GM12878 (cell line): ENCODE data around the gene BEND7. TPM values are rescaled to one million over a fixed set of nuclear protein-coding genes. Genes with fewer than 3 reads are reported as not detected.

ENCODE experiments used
- ATAC-seq: fragments of 200-7000 bp; cut with Tn5 transposase; 3 replicates; pipeline ENCODE4 v1.9.1; 2020; ENCODE audit warnings: mild to moderate bottlenecking, moderate library complexity
- BruUV-seq: library from RNA; stranded (reverse); fragments of 400-500 nt; replicated peaks from 2 replicates; lab custom pipeline; 2021; lab: Mats Ljungman, UMichigan
- CTCF ChIA-PET: fragments of 300-600 bp; sonication (Branson Sonifier 250); formaldehyde crosslinking; extraction: SDS; loops from one replicate; lab custom pipeline; 2021; ENCODE audit warnings: inconsistent platforms; lab: Yijun Ruan, JAX
- POLR2A ChIA-PET: fragments of 350-600 bp; formaldehyde crosslinking; extraction: SDS; loops from one replicate; lab custom pipeline; 2021; ENCODE audit warnings: inconsistent platforms; lab: Charles Lee
- RAD21 ChIA-PET: fragments of 300-600 bp; sonication (Branson Sonifier 250); formaldehyde crosslinking; loops from one replicate; lab custom pipeline; 2023; ENCODE audit warnings: antibody characterized with exemption; ENCODE audit not compliant: unreplicated experiment; lab: Charles Lee
- SMC1A ChIA-PET: fragments of 300-600 bp; sonication (Branson Sonifier 250); formaldehyde crosslinking; loops from one replicate; lab custom pipeline; 2023; ENCODE audit not compliant: unreplicated experiment, uncharacterized antibody; lab: Charles Lee
- DNase-seq: peaks from one replicate; pipeline ENCODE4 v3.0.0-alpha.2; 2011; ENCODE audit warnings: low read depth, low spot score
- FAIRE-seq: peaks from 3 replicates; lab custom pipeline; 2011; peaks lifted over from hg19 to GRCh38; lab: Jason Lieb, UNC
- H2AFZ ChIP-seq: 2 replicates; pipeline ENCODE4 v1.6.0; 2011; ENCODE audit warnings: low read depth, low read length, control low read depth; ENCODE audit not compliant: control insufficient read depth
- H3K27ac ChIP-seq: 2 replicates; pipeline ENCODE4 v1.5.1; 2011; ENCODE audit warnings: control low read depth; ENCODE audit not compliant: control insufficient read depth, insufficient read depth
- H3K27me3 ChIP-seq, 2 experiments: replicated peaks in 1 of 2; 2 replicates each; pipeline versions ENCODE4 v1.6.0 to v1.6.1; 2011; ENCODE audit warnings: low read length in 1 of 2; ENCODE audit not compliant: control insufficient read depth in 2 of 2, insufficient read depth in 2 of 2
- H3K36me3 ChIP-seq, 2 experiments: 2 replicates each; pipeline ENCODE4 v1.5.1; 2011; ENCODE audit warnings: low read length in 1 of 2; ENCODE audit not compliant: control insufficient read depth in 2 of 2, insufficient read depth in 2 of 2
- H3K4me1 ChIP-seq: 2 replicates; pipeline ENCODE4 v1.6.1; 2011; ENCODE audit warnings: mild to moderate bottlenecking, low read length, moderate library complexity, mixed read lengths; ENCODE audit not compliant: control insufficient read depth, insufficient read depth
- H3K4me2 ChIP-seq: 2 replicates; pipeline ENCODE4 v1.6.0; 2011; ENCODE audit warnings: control low read depth; ENCODE audit not compliant: control insufficient read depth, insufficient read depth
- H3K4me3 ChIP-seq: fragments of 200-600 bp; sonication (generic); 2 replicates; pipeline ENCODE4 v1.5.1; 2016
- H3K79me2 ChIP-seq: 2 replicates; pipeline ENCODE4 v1.6.0; 2011; ENCODE audit warnings: low read length; ENCODE audit not compliant: control insufficient read depth, insufficient read depth
- H3K9ac ChIP-seq: 2 replicates; pipeline ENCODE4 v1.8.0; 2011; ENCODE audit warnings: low read length, control low read depth, mixed read lengths; ENCODE audit not compliant: control insufficient read depth, insufficient read depth
- H3K9me3 ChIP-seq: replicated peaks from 3 replicates; pipeline ENCODE4 v1.5.1; 2011; ENCODE audit warnings: mild to moderate bottlenecking, low read length; ENCODE audit not compliant: control insufficient read depth, insufficient read depth
- H4K20me1 ChIP-seq: 2 replicates; pipeline ENCODE4 v1.6.0; 2011; ENCODE audit not compliant: control insufficient read depth, insufficient read depth
- CHD1 ChIP-seq: IDR thresholded peaks from 2 replicates; pipeline ENCODE4 v1.6.1; 2012; ENCODE audit warnings: low read depth, low read length, improper control_type of control experiment
- EGR1 ChIP-seq, 2 experiments: IDR thresholded peaks; 1 replicate in 1 of 2; 2 replicates in 1 of 2; pipeline ENCODE4 v1.6.1; 2011 to 2012; ENCODE audit warnings: low read depth in 2 of 2, low read length in 2 of 2, borderline replicate concordance in 1 of 2, mild to moderate bottlenecking in 1 of 2, moderate library complexity in 1 of 2
- MEF2B ChIP-seq: fragments of 450-650 bp; IDR thresholded peaks from 2 replicates; pipeline ENCODE4 v1.6.1; 2018; ENCODE audit warnings: mild to moderate bottlenecking, moderate library complexity; ENCODE audit not compliant: partially characterized antibody, poor library complexity, severe bottlenecking
- PAX5 ChIP-seq: IDR thresholded peaks from 2 replicates; pipeline ENCODE4 v1.6.1; 2011; ENCODE audit warnings: low read depth, low read length, borderline replicate concordance
- PAX8 ChIP-seq: fragments of 450-650 bp; IDR thresholded peaks from 2 replicates; pipeline ENCODE4 v1.6.1; 2017; ENCODE audit warnings: mild to moderate bottlenecking, moderate library complexity
- PML ChIP-seq: IDR thresholded peaks from 2 replicates; pipeline ENCODE4 v1.6.1; 2012; ENCODE audit warnings: low read length, inconsistent platforms
- RAD21 ChIP-seq: IDR thresholded peaks from 2 replicates; pipeline ENCODE4 v1.6.1; 2011; ENCODE audit warnings: mild to moderate bottlenecking, low read depth, low read length, moderate library complexity; ENCODE audit not compliant: insufficient read depth
- RUNX3 ChIP-seq: IDR thresholded peaks from 2 replicates; pipeline ENCODE4 v1.6.1; 2012; ENCODE audit warnings: low read length, inconsistent platforms
- SIN3A ChIP-seq: IDR thresholded peaks from 2 replicates; pipeline ENCODE4 v1.6.1; 2012; ENCODE audit warnings: low read depth, low read length, improper control_type of control experiment
- SMAD1 ChIP-seq: fragments of 450-650 bp; IDR thresholded peaks from 2 replicates; pipeline ENCODE4 v1.6.1; 2018; ENCODE audit warnings: mild to moderate bottlenecking, low read depth; ENCODE audit not compliant: partially characterized antibody
- SMC3 ChIP-seq: IDR thresholded peaks from 2 replicates; pipeline ENCODE4 v1.6.1; 2011; ENCODE audit warnings: low read length, improper control_type of control experiment, borderline replicate concordance
- SP1 ChIP-seq: IDR thresholded peaks from one replicate; pipeline ENCODE4 v1.6.1; 2011; ENCODE audit warnings: low read depth, low read length
- TARDBP ChIP-seq: IDR thresholded peaks from 2 replicates; pipeline ENCODE4 v1.6.1; 2016; ENCODE audit warnings: borderline replicate concordance
- TBL1XR1 ChIP-seq: IDR thresholded peaks from 2 replicates; pipeline ENCODE4 v1.6.1; 2012; ENCODE audit warnings: low read depth, low read length, improper control_type of control experiment
- WGBS: methylation state at CpG from one replicate; pipeline ENCODE4 v1.1.6; 2016; ENCODE audit warnings: low lambda C conversion rate; ENCODE audit not compliant: insufficient replicate concordance, insufficient coverage; ENCODE audit errors: missing lambda C conversion rate; 5-methylcytosine and 5-hydroxymethylcytosine counted together
- in situ Hi-C: fragments of 300-500 bp; cut with MboI; formaldehyde crosslinking; loops from 9 replicates; pipeline ENCODE4 v1.14.3; 2018; ENCODE audit warnings: mixed read lengths
- intact Hi-C: fragments of 100-400 bp; cut with micrococcal nuclease; formaldehyde crosslinking; loops from one replicate; pipeline ENCODE4 v1.14.2; 2022; ENCODE audit not compliant: unreplicated experiment
- polyA plus RNA-seq, 11 experiments: library from polyadenylated mRNA; depleted of rRNA in 4 of 11; unstranded in 6 of 11; stranded (reverse) in 5 of 11; fragments of >200 nt; fragmentation: Nextera tagmentation in 4 of 11; fragmentation: Illumina TruSeq in 1 of 11; extraction: Ambion mirVana in 4 of 11; extraction: Trizol in 1 of 11; gene quantifications; 1 replicate in 1 of 11; 2 replicates in 10 of 11; pipeline versions ENCODE4 v1.2.1 to v1.2.3, GENCODE V29; 2011 to 2016; ENCODE audit warnings: inconsistent platforms in 2 of 11, missing spikeins in 2 of 11, low read depth in 1 of 11
- total RNA-seq, 4 experiments: library from RNA; depleted of rRNA in 3 of 4; stranded (reverse); fragments of >200 nt in 3 of 4; fragmentation: Illumina TruSeq in 1 of 4; extraction: Trizol in 1 of 4; gene quantifications; 2 replicates each; pipeline versions ENCODE4 v1.2.1 to v1.2.3, GENCODE V29; 2013 to 2021
- TF ChIP-seq, protein P1 (sequence below): IDR thresholded peaks from 2 replicates; pipeline ENCODE4 v1.6.1; 2011; ENCODE audit warnings: low read depth, mild to moderate bottlenecking, low read length, moderate library complexity, borderline replicate concordance; ENCODE audit errors: extremely low read depth
- TF ChIP-seq, protein P2 (sequence below): fragments of 450-650 bp; IDR thresholded peaks from 2 replicates; pipeline ENCODE4 v1.6.1; 2014; ENCODE audit warnings: mild to moderate bottlenecking

The BEND7 gene
- total and polyA plus RNA-seq, 10 of the 15 experiments (the other 5 are each of a cell fraction or from before 2014, with no cell fraction given): not detected

DNA sequence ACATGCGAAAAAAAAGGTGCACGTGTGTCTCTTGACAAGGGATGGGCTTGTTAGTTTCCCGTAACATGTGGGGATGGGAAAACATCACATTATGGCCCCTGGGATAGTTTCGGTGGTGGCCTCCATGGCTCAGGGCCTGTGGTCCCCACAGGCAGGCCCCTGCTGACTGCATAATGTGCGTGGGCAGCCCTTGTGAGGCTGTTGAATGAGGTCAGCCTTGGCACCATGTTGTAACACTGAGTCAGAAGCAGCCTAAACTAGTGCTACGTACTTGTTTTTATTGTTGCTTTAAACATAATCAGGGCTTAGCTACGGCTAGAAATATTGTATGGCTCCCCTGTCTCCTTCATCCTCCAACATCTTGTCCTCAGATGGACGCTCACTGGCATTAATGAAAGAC is 80.6 kb downstream of the BEND7 start:
- POLR2A ChIA-PET: no interaction called here
- Histone ChIP-seq H3K79me2 (no peaks in the 10 kb centered on the region), H3K27me3 (no peaks in the 10 kb centered on the region; a peak in 2 of 4 replicates), H3K36me3 (no peaks in the 10 kb centered on the region), H3K9me3 (no peaks in the 10 kb centered on the region), H3K4me1 (no peaks in the 10 kb centered on the region), H3K4me2 (no peak overlapping the region), H4K20me1 (no peaks in the 10 kb centered on the region)
- intact Hi-C loops: loop anchor here (10.0 kb wide), 1 partner anchor 283 kb away; the partner anchor contains the start of gene MCM10
- WGBS: 41% methylated on average over 8 of the region's 8 CpGs
- RAD21 ChIA-PET: no interaction called here
- no peak for ATAC-seq
- no TSS peak for BruUV-seq
- no peak for TF ChIP-seq SMC3
- TF ChIP-seq, protein P1, sequence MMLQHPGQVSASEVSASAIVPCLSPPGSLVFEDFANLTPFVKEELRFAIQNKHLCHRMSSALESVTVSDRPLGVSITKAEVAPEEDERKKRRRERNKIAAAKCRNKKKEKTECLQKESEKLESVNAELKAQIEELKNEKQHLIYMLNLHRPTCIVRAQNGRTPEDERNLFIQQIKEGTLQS: no peak
- TF ChIP-seq, all 136 proteins: peak for 0
- Histone ChIP-seq H3K4me3 (no peak overlapping the region), H3K27ac (no peak overlapping the region), H2AFZ (no peak overlapping the region), H3K9ac (no peak overlapping the region)
- in situ Hi-C loops: no loop called here
- SMC1A ChIA-PET: interaction anchor here (0.7 kb wide), 1 partner anchor 11 kb away, joined by 4 read pairs; no protein-coding TSS in a partner anchor
- DNase-seq (no peak), FAIRE-seq (no peak)
- CTCF ChIA-PET: no interaction called here

DNA sequence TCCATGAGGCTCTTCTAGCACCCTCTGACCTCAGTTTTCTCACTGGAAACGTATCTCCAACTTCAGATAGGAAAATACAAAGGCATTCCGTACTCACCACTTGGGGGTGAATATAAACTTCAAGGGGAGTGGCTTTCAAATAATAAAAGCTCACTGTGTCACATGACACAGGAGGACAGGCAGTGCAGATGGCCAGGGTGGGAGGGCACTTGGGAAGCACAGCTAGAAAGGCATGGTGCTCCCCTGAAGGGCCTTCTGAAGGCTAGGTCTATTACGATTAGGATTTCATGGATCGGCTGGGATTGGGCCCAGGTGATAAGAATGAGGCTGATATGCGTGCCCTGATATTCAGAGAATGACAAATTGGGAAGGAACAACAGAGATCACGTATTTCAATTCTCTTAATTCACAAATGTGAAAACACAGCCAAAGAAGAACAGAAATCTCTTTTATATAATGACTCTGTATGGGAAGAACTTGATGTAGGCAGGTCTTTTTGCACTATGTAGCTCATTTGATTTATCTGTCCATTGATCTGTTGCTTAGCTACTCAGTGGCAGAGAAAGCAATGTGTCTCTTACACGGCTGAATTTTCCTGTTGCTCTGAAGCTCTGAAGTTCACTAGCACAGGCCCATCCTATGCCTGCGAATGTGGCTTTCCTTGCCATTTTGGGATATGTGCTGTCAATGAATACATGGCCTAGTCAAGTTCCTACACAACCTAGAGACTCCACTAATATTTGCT is 83.0 kb downstream of the BEND7 start:
- Histone ChIP-seq H3K4me1 (no peaks in the 10 kb centered on the region), H3K79me2 (no peaks in the 10 kb centered on the region), H3K9ac (no peak overlapping the region), H3K27me3 (no peaks in the 10 kb centered on the region; a peak in 1 of 4 replicates), H3K9me3 (no peaks in the 10 kb centered on the region), H3K27ac (no peak overlapping the region), H3K4me2 (no peak overlapping the region), H2AFZ (no peak overlapping the region), H3K36me3 (no peaks in the 10 kb centered on the region), H3K4me3 (no peak overlapping the region), H4K20me1 (no peaks in the 10 kb centered on the region)
- DNase-seq (no peak), ATAC-seq (no peak), FAIRE-seq (no peak)
- SMC1A ChIA-PET: no interaction called here
- in situ Hi-C loops (no loop called here), intact Hi-C loops (loop anchor here (10.0 kb wide), 1 partner anchor 281 kb away; the partner anchor contains the start of gene MCM10)
- POLR2A ChIA-PET: no interaction called here
- 37% methylated on average over 8 of the region's 8 CpGs for WGBS
- TF ChIP-seq PAX8 (no peak), MEF2B (no peak), CHD1 (no peak), SP1 (no peak), TARDBP (no peak), PAX5 (no peak), SIN3A (no peak), EGR1 (IDR thresholded peaks at IDR 0.05; ENCODE audit: borderline replicate concordance in 1 of 2, low read depth in 2 of 2, low read length in 2 of 2) (no peak), RUNX3 (no peak), RAD21 (no peak), TBL1XR1 (no peak), SMAD1 (no peak), PML (no peak)
- TF ChIP-seq, protein P2, sequence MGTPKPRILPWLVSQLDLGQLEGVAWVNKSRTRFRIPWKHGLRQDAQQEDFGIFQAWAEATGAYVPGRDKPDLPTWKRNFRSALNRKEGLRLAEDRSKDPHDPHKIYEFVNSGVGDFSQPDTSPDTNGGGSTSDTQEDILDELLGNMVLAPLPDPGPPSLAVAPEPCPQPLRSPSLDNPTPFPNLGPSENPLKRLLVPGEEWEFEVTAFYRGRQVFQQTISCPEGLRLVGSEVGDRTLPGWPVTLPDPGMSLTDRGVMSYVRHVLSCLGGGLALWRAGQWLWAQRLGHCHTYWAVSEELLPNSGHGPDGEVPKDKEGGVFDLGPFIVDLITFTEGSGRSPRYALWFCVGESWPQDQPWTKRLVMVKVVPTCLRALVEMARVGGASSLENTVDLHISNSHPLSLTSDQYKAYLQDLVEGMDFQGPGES: no peak
- no TSS peak for BruUV-seq
- RAD21 ChIA-PET: no interaction called here
- CTCF ChIA-PET: no interaction called here
